BLaER1 treated with 17β-estradiol and CSF1 and Interleukin-3, amounts not matched to agents 10 nM and 100 nM (cell line): ENCODE data around the gene PHACTR4.
"Not testable (repeated sequence)": the region's sequence is repeated elsewhere in the genome, so short reads cannot be mapped to it uniquely, and the experiment has no call there.

ENCODE experiments used
- H3K27ac ChIP-seq, 11 experiments: shearing (Covaris generic); formaldehyde crosslinking; 2 replicates each; pipeline ENCODE4 v1.8.1; 2022
- H3K27me3 ChIP-seq, 11 experiments: shearing (Covaris generic); formaldehyde crosslinking; 2 replicates each; pipeline ENCODE4 v1.8.1; 2022
- H3K36me3 ChIP-seq, 11 experiments: shearing (Covaris generic); formaldehyde crosslinking; 2 replicates each; pipeline ENCODE4 v1.8.1; 2022
- H3K4me1 ChIP-seq, 10 experiments: shearing (Covaris generic); formaldehyde crosslinking; 2 replicates each; pipeline ENCODE4 v1.8.1; 2022
- H3K4me2 ChIP-seq, 11 experiments: shearing (Covaris generic); formaldehyde crosslinking; 2 replicates each; pipeline ENCODE4 v1.8.1; 2022
- H3K4me3 ChIP-seq, 10 experiments: shearing (Covaris generic); formaldehyde crosslinking; 2 replicates each; pipeline ENCODE4 v1.8.1; 2022
- H3K9ac ChIP-seq, 11 experiments: shearing (Covaris generic); formaldehyde crosslinking; 2 replicates each; pipeline ENCODE4 v1.8.1; 2022
- H3K9me3 ChIP-seq, 11 experiments: shearing (Covaris generic); formaldehyde crosslinking; replicated peaks in 1 of 11; 2 replicates each; pipeline ENCODE4 v1.8.1; 2022
- H4K20me1 ChIP-seq, 11 experiments: shearing (Covaris generic); formaldehyde crosslinking; 2 replicates each; pipeline ENCODE4 v1.8.1; 2022
- Cebpa-rat ChIP-seq, 11 experiments: shearing (Covaris generic); IDR thresholded peaks; 2 replicates each; pipeline ENCODE4 v1.8.1; 2022

Gene PHACTR4

DNA sequence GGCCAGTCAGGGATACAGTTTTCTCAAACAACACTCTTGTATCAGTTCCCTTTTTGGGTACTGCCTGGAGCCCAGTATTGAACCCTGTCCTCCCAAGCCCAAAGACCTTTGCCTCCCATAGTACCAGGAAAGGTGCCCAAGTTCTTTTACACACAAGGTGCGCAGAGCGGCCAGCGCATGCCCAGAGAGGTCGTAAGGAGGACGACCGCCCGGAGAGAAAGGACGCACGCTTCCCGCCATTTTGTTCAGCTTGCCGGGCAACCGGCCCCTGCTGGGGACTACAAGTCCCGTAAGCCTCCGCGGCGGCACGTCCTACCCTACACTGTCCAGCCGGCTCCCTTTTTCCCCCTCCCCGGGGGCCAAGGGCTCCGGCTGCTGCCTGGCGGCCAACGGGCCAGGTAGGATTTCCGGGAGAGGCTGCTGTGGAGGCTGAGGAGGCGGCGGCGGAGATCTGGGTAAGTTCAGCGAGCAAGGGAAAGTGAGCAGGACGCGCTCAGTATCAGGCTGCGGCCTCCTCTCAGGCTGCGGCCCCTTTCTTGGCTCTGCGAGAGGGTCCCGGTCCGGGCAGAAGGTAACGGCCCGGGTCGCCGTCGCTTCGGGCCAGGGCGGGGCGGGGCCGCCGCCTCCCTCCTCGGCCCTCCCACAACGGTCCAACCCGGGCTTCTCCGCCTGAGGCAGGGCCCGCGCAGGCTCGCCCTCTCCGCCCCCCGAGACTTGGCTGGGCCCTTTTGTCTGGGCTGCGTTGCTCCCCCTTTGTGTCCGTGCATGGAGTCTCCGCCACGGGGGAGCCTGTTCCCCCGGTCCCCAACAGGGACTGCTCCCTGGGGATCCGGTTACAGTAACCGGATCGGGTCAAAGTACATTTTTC is at the start of gene PHACTR4:
Gene PHACTR4 (plus strand): TSS at position 370 of the 868 bp plus-strand sequence. CDS start 37,708 bp downstream, outside the sequence.
- H4K20me1 ChIP-seq, result peaks cover 0 to 16% (median 4%) of the 10 kb centered on the region in 11 experiments; a peak in 6 of 22 replicates
- no peaks in the 10 kb centered on the region for H3K9me3 ChIP-seq
- H3K27ac ChIP-seq, result peak within 1 kb of the TSS; percentile 92 to 99 (median 96)
- peaks cover 44 to 59% (median 53%) of the 10 kb centered on the region in 10 experiments for H3K4me1 ChIP-seq
- TF ChIP-seq Cebpa-rat (IDR thresholded peaks at IDR 0.05), result no peak
- H3K36me3 ChIP-seq, result peaks cover 0 to 28% (median 12%) of the 10 kb centered on the region in 11 experiments; a peak in 11 of 22 replicates
- H3K9ac ChIP-seq, result peak within 1 kb of the TSS; percentile 94 to 99 (median 97)
- H3K27me3 ChIP-seq, result no peaks in the 10 kb centered on the region
- peak within 1 kb of the TSS; percentile 81 to 93 (median 82) for H3K4me3 ChIP-seq
- peak within 1 kb of the TSS; percentile 62 to 93 (median 84) for H3K4me2 ChIP-seq

DNA sequence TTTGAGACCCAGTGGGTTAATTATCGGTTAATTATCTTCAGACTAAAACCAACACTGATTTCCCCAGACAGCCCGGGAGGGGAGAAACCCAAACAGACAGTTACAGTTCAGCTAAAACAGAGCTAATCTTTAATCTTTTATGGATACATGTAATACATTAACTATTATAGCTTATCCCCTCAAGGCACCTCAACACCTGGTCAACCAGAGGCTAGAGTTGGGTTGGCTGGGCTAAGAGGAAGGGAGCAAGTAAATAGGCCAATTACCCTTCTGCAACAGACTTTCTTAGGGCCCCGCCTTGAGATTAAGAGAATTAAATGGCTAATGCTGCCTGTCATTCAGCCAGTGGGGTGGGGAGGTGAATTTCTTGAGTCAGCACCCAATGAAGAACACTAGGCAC is 47.3 kb upstream of the PHACTR4 start:
- H3K9ac ChIP-seq, result no peak overlapping the region
- no peaks in the 10 kb centered on the region for H3K27me3 ChIP-seq
- H4K20me1 ChIP-seq, result no peaks in the 10 kb centered on the region
- H3K4me1 ChIP-seq, result peaks cover 11 to 20% (median 13%) of the 10 kb centered on the region in 10 experiments
- no peak overlapping the region for H3K4me3 ChIP-seq
- H3K36me3 ChIP-seq, result no peaks in the 10 kb centered on the region
- TF ChIP-seq Cebpa-rat (IDR thresholded peaks at IDR 0.05), result no peak
- no peak overlapping the region for H3K27ac ChIP-seq
- no peaks in the 10 kb centered on the region for H3K9me3 ChIP-seq
- H3K4me2 ChIP-seq, result no peak overlapping the region

DNA sequence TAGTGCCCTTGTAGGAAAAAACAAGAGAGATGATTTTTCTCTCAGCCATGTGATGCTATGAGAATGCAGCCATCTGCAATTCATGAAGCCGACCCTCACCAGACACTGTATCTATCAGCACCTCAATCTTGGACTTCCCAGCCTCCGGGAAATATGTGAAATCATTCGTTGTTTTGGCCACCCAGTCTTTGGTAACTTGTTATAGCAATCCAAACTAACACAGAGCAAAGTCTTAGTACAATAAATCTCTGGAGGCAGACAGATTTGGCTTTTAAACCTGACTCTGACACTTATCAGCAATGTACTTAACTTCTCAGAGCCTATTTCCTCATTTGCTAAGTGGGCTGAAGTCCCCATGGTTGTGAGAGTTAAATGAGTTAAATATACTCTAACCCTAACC is 45.8 kb upstream of the PHACTR4 start:
- no peak overlapping the region for H3K4me2 ChIP-seq
- H3K9me3 ChIP-seq, result no peaks in the 10 kb centered on the region
- no peak overlapping the region for H3K4me3 ChIP-seq
- no peaks in the 10 kb centered on the region for H4K20me1 ChIP-seq
- H3K27me3 ChIP-seq, result no peaks in the 10 kb centered on the region
- no peak overlapping the region for H3K9ac ChIP-seq
- TF ChIP-seq Cebpa-rat (IDR thresholded peaks at IDR 0.05), result no peak
- no peaks in the 10 kb centered on the region for H3K36me3 ChIP-seq
- H3K27ac ChIP-seq, result no peak overlapping the region
- peaks cover 25 to 33% (median 26%) of the 10 kb centered on the region in 10 experiments for H3K4me1 ChIP-seq

DNA sequence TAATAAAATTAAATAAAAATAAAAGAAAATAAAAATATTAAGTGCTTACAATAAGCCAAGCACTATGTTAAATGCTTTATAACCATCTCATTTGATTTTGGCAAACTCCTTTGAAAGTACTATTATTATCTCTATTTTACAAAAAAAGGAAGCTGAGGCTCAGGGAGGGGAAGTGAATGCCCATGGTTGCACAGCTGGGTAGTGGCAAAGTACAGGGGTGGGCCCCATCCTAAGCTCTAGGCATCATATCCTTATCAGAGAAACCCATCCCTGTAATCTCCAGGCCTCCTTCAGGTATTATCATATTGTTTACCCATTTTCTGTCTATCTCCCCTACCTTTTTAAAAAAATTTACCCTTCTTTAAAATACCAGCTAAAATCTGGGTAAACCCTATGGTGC is 43.0 kb upstream of the PHACTR4 start:
- Histone ChIP-seq H4K20me1 (no peaks in the 10 kb centered on the region), H3K36me3 (peaks cover 5 to 13% (median 11%) of the 10 kb centered on the region in 11 experiments), H3K27ac (peak overlapping the region in 9 of 11 experiments; percentile 25 to 49 (median 37); a peak in 13 of 22 replicates), H3K27me3 (no peaks in the 10 kb centered on the region), H3K9ac (0 out of 22 replicates have a peak overlapping the region, but pooled peaks of 2 of the 11 experiments have one; percentile 7 to 15), H3K4me2 (peak overlapping the region; percentile 79 to 92 (median 87)), H3K9me3 (no peaks in the 10 kb centered on the region), H3K4me3 (no peak overlapping the region), H3K4me1 (peaks cover 36 to 48% (median 43%) of the 10 kb centered on the region in 10 experiments)
- TF ChIP-seq Cebpa-rat (IDR thresholded peaks at IDR 0.05), result no peak

DNA sequence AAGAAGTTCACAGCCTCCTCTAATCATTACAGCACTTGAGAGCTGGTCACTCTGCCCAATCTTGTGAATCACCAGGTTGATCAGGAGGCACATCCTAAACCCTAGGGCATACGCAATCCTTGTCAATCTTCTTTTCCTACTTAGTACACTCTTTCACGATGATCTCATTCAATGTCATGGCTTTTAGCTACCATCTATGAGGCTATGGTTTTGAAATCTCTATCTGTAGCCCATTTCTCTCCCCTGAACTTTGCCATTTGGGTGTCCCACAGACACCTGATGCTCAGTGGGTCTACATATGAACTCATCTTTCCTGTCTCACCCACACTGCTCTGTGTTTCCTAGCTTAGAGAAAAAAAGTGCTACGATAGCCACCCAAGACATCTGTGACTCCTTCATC is 42.6 kb upstream of the PHACTR4 start:
- no peak overlapping the region for H3K4me3 ChIP-seq
- H3K36me3 ChIP-seq, result peaks cover 10 to 17% (median 16%) of the 10 kb centered on the region in 11 experiments
- peak overlapping the region; percentile 79 to 92 (median 87) for H3K4me2 ChIP-seq
- H3K27me3 ChIP-seq, result no peaks in the 10 kb centered on the region
- peak overlapping the region in 2 of 11 experiments; percentile 7 to 15; a peak in 1 of 22 replicates for H3K9ac ChIP-seq
- no peaks in the 10 kb centered on the region for H4K20me1 ChIP-seq
- no peak for TF ChIP-seq Cebpa-rat (IDR thresholded peaks at IDR 0.05)
- peaks cover 36 to 53% (median 43%) of the 10 kb centered on the region in 10 experiments for H3K4me1 ChIP-seq
- H3K9me3 ChIP-seq, result no peaks in the 10 kb centered on the region
- peak overlapping the region in 9 of 11 experiments; percentile 3 to 49 (median 37); a peak in 16 of 22 replicates for H3K27ac ChIP-seq

DNA sequence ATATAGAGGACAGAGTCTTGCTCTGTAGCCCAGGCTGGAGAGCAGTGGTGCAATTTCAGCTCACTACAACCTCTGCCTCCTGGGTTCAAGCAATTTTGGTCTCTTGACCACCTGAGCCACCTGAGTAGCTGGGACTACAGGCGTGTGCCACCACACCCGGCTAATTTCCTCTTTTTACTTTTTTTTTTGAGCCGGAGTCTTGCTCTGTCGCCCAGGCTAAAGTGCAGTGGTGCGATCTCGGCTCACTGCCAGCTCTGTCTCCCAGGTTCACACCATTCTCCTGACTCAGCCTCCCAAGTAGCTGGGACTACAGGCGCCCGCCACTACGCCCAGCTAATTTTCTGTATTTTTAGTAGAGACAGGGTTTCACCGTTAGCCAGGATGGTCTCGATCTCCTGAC is 42.1 kb upstream of the PHACTR4 start:
- H3K9me3 ChIP-seq, H3K9ac ChIP-seq, H3K4me3 ChIP-seq, H4K20me1 ChIP-seq, H3K27me3 ChIP-seq: not testable (repeated sequence)
- H3K4me2 ChIP-seq, result peak overlapping the region; percentile 79 to 92 (median 87)
- H3K27ac ChIP-seq, result peak overlapping the region in 9 of 11 experiments; percentile 3 to 95 (median 44); a peak in 15 of 22 replicates
- H3K36me3 ChIP-seq, result peaks cover 14 to 22% (median 20%) of the 10 kb centered on the region in 11 experiments
- peaks cover 36 to 56% (median 43%) of the 10 kb centered on the region in 10 experiments for H3K4me1 ChIP-seq

DNA sequence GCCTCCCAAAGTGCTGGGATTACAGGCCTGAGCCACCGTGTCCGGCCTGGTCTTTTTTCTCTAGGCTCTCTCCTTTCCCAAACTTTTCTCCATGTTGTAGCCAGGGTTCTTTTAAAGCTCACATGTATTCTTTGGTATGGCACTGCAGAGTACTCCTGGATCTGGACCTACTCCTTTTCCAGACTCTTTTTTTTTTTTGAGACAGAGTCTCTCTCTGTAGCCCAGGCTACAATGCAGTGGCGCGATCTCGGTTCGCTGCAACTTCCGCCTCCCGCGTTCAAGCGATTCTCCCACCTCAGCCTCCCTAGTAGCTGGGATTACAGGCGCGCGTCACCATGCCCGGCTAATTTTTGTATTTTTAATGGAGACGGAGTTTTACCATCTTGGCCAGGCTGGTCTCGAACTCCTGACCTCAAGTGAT is 41.3 kb upstream of the PHACTR4 start:
- Histone ChIP-seq H3K4me1 (peaks cover 36 to 64% (median 43%) of the 10 kb centered on the region in 10 experiments), H3K9me3 (no peaks in the 10 kb centered on the region), H4K20me1 (no peaks in the 10 kb centered on the region), H3K36me3 (peaks cover 22 to 30% (median 28%) of the 10 kb centered on the region in 11 experiments), H3K27ac (peak overlapping the region; percentile 87 to 97 (median 95)), H3K9ac (peak overlapping the region; percentile 87 to 96 (median 93)), H3K4me2 (peak overlapping the region; percentile 79 to 92 (median 87)), H3K4me3 (peak overlapping the region; percentile 68 to 79 (median 72)), H3K27me3 (no peaks in the 10 kb centered on the region)
- no peak for TF ChIP-seq Cebpa-rat (IDR thresholded peaks at IDR 0.05)

DNA sequence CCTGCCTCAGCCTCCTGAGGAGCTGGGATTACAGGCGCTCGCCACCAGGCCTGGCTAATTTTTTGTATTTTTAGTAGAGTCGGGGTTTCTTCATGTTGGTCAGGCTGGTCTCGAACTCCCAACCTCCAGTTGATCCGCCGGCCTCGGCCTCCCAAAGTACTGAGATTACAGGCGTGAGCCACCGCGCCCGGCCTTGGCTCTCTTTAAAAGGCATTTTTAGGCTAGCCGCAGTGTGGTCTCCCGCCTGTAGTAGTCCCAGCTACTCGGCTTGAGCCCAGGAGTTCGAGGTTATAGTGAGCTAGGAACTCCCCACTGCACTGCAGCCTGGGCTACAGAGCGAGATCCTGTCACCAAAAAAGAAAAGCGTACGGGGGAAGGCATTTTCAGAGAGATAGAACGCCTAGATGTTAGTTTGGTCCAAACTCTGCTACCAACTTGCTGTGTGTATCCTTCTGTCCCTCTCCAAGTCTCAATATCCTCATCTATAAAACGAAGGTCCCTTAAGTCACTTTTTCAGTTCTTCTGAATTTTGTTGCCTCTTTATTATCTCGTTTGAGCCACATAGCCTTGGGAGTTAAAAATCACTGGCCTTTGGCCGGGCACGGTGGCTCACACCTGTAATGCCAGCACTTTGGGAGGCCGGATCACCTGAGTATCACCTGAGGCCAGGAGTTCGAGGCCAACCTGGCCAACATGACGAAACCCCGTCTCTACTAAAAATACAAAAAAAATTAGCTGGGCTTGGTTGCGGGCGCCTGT is 40.0 kb upstream of the PHACTR4 start:
- H3K4me1 ChIP-seq, result peaks cover 36 to 69% (median 43%) of the 10 kb centered on the region in 10 experiments
- peak overlapping the region; percentile 87 to 97 (median 95) for H3K27ac ChIP-seq
- peaks cover 36 to 43% (median 40%) of the 10 kb centered on the region in 11 experiments for H3K36me3 ChIP-seq
- H3K27me3 ChIP-seq, result no peaks in the 10 kb centered on the region
- no peaks in the 10 kb centered on the region for H3K9me3 ChIP-seq
- peak overlapping the region; percentile 68 to 79 (median 72) for H3K4me3 ChIP-seq
- H3K9ac ChIP-seq, result peak overlapping the region; percentile 87 to 96 (median 93)
- 0 out of 22 replicates have a peak, but pooled peaks cover 0 to 4% (median 0%) of the 10 kb centered on the region in 11 experiments for H4K20me1 ChIP-seq
- TF ChIP-seq Cebpa-rat (IDR thresholded peaks at IDR 0.05), result no peak
- peak overlapping the region; percentile 77 to 95 (median 86) for H3K4me2 ChIP-seq
